ENCODE data around the gene FBXO27.

GRCh38 chr19:38978326-38978689 lies 54.0 kb downstream of the FBXO27 start:
- TF ChIP-seq CTCF (conservative IDR thresholded peaks at IDR 0.05 in 1 of 2, IDR thresholded peaks at IDR 0.05 in 1 of 2; ENCODE audit: low read depth in 1 of 2, low read length in 2 of 2), result no peak
- TF ChIP-seq EZH2 (IDR thresholded peaks at IDR 0.05; ENCODE audit: low read length, missing control alignments), result no peak
